ENCODE measurements around the gene AVEN.

DNA sequence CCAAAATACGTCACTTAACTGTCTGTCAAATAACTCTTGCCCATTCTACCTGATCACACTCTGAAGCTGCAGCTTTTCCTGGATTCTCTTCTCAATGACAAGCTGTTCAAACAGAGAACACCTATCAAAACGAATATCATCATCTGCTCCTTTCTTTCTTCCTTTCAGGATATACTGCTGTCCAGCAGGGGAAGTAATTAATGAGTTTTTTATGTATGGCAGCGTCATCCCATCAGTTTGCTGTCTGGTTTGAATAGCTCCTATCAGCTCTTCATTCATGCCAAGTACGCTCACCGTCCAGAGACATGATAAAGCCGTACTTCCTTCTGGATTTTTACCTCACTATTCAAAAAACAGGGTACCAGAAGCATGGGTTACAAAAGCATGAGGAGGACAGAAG is 70.8 kb downstream of the AVEN start, which contains the start of gene CHRM5:
- TF ChIP-seq CTCF (IDR thresholded peaks at IDR 0.05) (no peak), POLR2A (IDR thresholded peaks at IDR 0.05) (no peak)

All from thyroid gland (tissue), 4 donors.